ENCODE results near the gene DMD. TPM values are rescaled to one million over a fixed set of nuclear protein-coding genes. Genes with fewer than 3 reads are reported as not detected.

DMD gene
- total RNA-seq, 1 donor from 2014 or later: 22.2 TPM

- Mint-ChIP-seq H3K36me3 (ENCODE audit: low read depth, unreplicated experiment) (no peaks in the 10 kb centered on the region), H3K9me3 (ENCODE audit: unreplicated experiment) (no peaks in the 10 kb centered on the region), H3K27ac (ENCODE audit: unreplicated experiment) (no peak overlapping the region), H3K27me3 (ENCODE audit: low read depth, unreplicated experiment) (no peaks in the 10 kb centered on the region), H3K4me3 (ENCODE audit: unreplicated experiment) (no peak overlapping the region), H3K4me1 (ENCODE audit: low read depth, unreplicated experiment) (peaks cover 7% of the 10 kb centered on the region)
- no peaks in the 10 kb centered on the region for H3K36me3 ChIP-seq (ENCODE audit: insufficient read depth, low read length)
- FAIRE-seq (no peak), DNase-seq (ENCODE audit: low read depth) (no peak)
- H4K20me1 ChIP-seq (ENCODE audit: insufficient read depth, low read length): no peaks in the 10 kb centered on the region
- no peak overlapping the region for H3K4me3 ChIP-seq (ENCODE audit: insufficient read depth, low read depth, low read length)
- H3K4me1 ChIP-seq (ENCODE audit: insufficient read depth, low read length): peaks cover 3% of the 10 kb centered on the region
- TF ChIP-seq CTCF (IDR thresholded peaks at IDR 0.05; ENCODE audit: insufficient read depth, low read depth, low read length) (no peak), EZH2 (IDR thresholded peaks at IDR 0.05; ENCODE audit: insufficient read depth, low read length) (no peak)
- H3K27ac ChIP-seq (ENCODE audit: low read depth, low read length): no peak overlapping the region
- no peak overlapping the region for H3K9ac ChIP-seq (ENCODE audit: low read length)
- no peaks in the 10 kb centered on the region for H3K27me3 ChIP-seq (ENCODE audit: insufficient read depth, low read length)
- no peaks in the 10 kb centered on the region for H3K79me2 ChIP-seq (ENCODE audit: insufficient read depth, low read length)
- no peak overlapping the region for H2AFZ ChIP-seq (ENCODE audit: low read depth, low read length)
- H3K9me3 ChIP-seq (ENCODE audit: insufficient read depth, low read depth, low read length): no peaks in the 10 kb centered on the region
- no peak overlapping the region for H3K4me2 ChIP-seq (ENCODE audit: low read length)
Observed at GRCh38 chrX:31124536-31124935, 2086.8 kb downstream of the DMD start.

DNA sequence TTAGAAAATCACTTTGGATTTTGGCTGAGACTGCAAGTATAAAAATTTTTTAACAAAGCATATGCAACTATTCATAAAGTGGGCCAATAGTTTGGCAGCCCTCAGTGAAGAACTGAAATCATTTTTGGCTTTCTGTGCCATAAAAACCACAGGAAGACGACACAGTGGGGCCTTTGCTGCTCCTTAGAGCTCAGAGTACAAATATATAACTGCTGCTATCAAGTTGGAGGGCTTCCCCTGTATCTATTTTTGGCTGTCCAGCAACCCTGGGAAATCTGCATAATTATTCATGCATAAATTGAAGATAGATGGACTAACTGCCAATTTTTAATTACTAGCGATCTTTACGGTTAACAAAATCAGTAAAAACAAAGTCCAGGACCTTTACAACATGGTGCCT, 2088.0 kb downstream of the DMD start:
- no peaks in the 10 kb centered on the region for H3K9me3 ChIP-seq (ENCODE audit: insufficient read depth, low read depth, low read length)
- Mint-ChIP-seq H3K4me1 (ENCODE audit: low read depth, unreplicated experiment) (peaks cover 7% of the 10 kb centered on the region), H3K4me3 (ENCODE audit: unreplicated experiment) (no peak overlapping the region), H3K36me3 (ENCODE audit: low read depth, unreplicated experiment) (peaks cover 2% of the 10 kb centered on the region), H3K27ac (ENCODE audit: unreplicated experiment) (no peak overlapping the region), H3K27me3 (ENCODE audit: low read depth, unreplicated experiment) (no peaks in the 10 kb centered on the region), H3K9me3 (ENCODE audit: unreplicated experiment) (no peaks in the 10 kb centered on the region)
- no peak overlapping the region for H3K4me2 ChIP-seq (ENCODE audit: low read length)
- H3K9ac ChIP-seq (ENCODE audit: low read length): no peak overlapping the region
- no peak overlapping the region for H3K4me3 ChIP-seq (ENCODE audit: insufficient read depth, low read depth, low read length)
- H3K27me3 ChIP-seq (ENCODE audit: insufficient read depth, low read length): no peaks in the 10 kb centered on the region
- H3K4me1 ChIP-seq (ENCODE audit: insufficient read depth, low read length): peaks cover 3% of the 10 kb centered on the region
- H4K20me1 ChIP-seq (ENCODE audit: insufficient read depth, low read length): no peaks in the 10 kb centered on the region
- no peak overlapping the region for H2AFZ ChIP-seq (ENCODE audit: low read depth, low read length)
- DNase-seq (ENCODE audit: low read depth) (no peak), FAIRE-seq (no peak)
- no peaks in the 10 kb centered on the region for H3K36me3 ChIP-seq (ENCODE audit: insufficient read depth, low read length)
- H3K27ac ChIP-seq (ENCODE audit: low read depth, low read length): no peak overlapping the region
- no peaks in the 10 kb centered on the region for H3K79me2 ChIP-seq (ENCODE audit: insufficient read depth, low read length)
- TF ChIP-seq EZH2 (IDR thresholded peaks at IDR 0.05; ENCODE audit: insufficient read depth, low read length) (no peak), CTCF (IDR thresholded peaks at IDR 0.05; ENCODE audit: insufficient read depth, low read depth, low read length) (no peak)

DNA sequence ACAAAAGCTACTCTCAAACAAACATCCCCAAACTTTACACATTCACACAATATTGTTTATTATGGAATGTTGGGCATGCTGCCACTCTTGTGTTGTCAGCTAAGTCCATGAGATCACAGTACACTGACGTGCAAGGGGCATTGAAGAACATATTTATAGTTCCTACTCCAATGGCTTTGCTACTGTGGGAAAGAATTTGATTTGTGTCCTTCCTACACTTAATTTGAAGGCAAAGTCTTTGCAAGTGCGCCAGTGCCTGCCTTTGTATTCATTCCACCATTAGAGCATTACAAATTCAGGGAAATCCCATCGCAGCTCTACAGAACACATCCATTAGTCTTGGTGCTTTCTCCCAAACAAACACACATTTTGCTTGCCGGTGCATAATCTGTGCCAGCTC, 2094.1 kb downstream of the DMD start:
- Histone ChIP-seq H3K4me3 (ENCODE audit: insufficient read depth, low read depth, low read length) (no peak overlapping the region), H3K79me2 (ENCODE audit: insufficient read depth, low read length) (no peaks in the 10 kb centered on the region), H2AFZ (ENCODE audit: low read depth, low read length) (no peak overlapping the region), H3K4me2 (ENCODE audit: low read length) (no peak overlapping the region), H3K27ac (ENCODE audit: low read depth, low read length) (no peak overlapping the region), H3K4me1 (ENCODE audit: insufficient read depth, low read length) (no peaks in the 10 kb centered on the region), H3K9me3 (ENCODE audit: insufficient read depth, low read depth, low read length) (no peaks in the 10 kb centered on the region), H4K20me1 (ENCODE audit: insufficient read depth, low read length) (no peaks in the 10 kb centered on the region), H3K27me3 (ENCODE audit: insufficient read depth, low read length) (no peaks in the 10 kb centered on the region), H3K9ac (ENCODE audit: low read length) (no peak overlapping the region), H3K36me3 (ENCODE audit: insufficient read depth, low read length) (no peaks in the 10 kb centered on the region)
- no peak for FAIRE-seq
- DNase-seq (ENCODE audit: low read depth): no peak
- H3K27ac Mint-ChIP-seq (ENCODE audit: unreplicated experiment): no peak overlapping the region
- no peak for TF ChIP-seq EZH2 (IDR thresholded peaks at IDR 0.05; ENCODE audit: insufficient read depth, low read length)
- TF ChIP-seq CTCF (IDR thresholded peaks at IDR 0.05; ENCODE audit: insufficient read depth, low read depth, low read length): no peak
- no peak overlapping the region for H3K4me3 Mint-ChIP-seq (ENCODE audit: unreplicated experiment)
- peaks cover 2% of the 10 kb centered on the region for H3K36me3 Mint-ChIP-seq (ENCODE audit: low read depth, unreplicated experiment)
- peaks cover 2% of the 10 kb centered on the region for H3K4me1 Mint-ChIP-seq (ENCODE audit: low read depth, unreplicated experiment)
- no peaks in the 10 kb centered on the region for H3K27me3 Mint-ChIP-seq (ENCODE audit: low read depth, unreplicated experiment)
- H3K9me3 Mint-ChIP-seq (ENCODE audit: unreplicated experiment): no peaks in the 10 kb centered on the region

Data from astrocyte (in vitro differentiated cells and primary cell).